ENCODE data around the gene COLEC12.
"Not testable (repeated sequence)": the region's sequence is repeated elsewhere in the genome, so short reads cannot be mapped to it uniquely, and the experiment has no call there.

The COLEC12 gene

DNA sequence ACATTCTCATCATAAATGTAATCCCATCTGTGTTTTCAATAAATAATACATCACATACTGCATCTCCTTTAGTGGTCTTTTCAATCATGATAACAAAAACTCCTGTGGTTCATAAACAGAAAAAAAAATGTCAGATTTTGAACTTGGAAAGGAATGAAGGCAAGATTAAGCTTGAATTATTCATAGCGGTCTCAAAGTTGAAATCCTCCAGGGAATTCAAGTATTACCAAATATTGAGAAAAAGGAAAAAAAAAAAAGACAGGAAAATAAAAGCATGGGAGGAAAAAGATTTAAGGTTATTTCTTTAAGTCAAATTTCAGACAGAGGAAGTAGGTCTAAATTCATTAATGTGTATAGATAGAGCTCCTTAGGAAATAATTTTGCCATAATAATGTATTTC, 92.1 kb downstream of the COLEC12 start:
- DNase-seq (ENCODE audit: low read depth), result no peak

DNA sequence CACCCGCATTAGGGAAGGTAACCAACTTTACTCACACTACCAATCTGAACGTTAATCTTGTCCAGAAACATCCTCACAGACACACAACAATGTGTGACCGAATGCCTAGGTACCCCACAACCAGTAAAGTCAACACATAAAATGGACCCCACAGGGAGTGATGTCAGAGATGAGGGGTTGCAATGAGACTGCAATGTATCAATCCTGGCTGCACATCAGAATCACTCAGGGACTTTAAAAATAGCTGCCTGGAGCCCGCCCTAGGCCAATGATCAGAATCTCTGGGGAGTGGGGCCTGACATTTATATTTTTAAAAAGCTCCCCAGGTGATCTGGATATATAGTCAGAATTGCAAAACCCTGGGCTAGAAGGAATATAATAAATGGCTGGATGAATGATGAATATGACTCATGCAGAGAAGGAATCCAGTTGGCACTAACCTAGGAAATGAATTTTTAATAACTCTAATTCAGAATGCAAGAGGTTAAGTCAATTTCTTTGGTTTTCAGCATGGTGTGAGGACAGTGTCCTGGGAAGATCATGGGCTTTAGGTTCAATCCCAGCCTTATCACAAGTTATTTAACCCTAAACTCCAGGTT, 92.8 kb downstream of the COLEC12 start:
- no peak for DNase-seq (ENCODE audit: low read depth)

- no peak for DNase-seq (ENCODE audit: low read depth)
Measured at GRCh38 chr18:407191-407590, 93.3 kb downstream of the COLEC12 start.

- DNase-seq (ENCODE audit: low read depth), result no peak
Measured at GRCh38 chr18:406677-407076, 93.8 kb downstream of the COLEC12 start.

- not testable (repeated sequence) for DNase-seq (ENCODE audit: low read depth)
Measured at GRCh38 chr18:405006-405405, 95.5 kb downstream of the COLEC12 start.

DNA sequence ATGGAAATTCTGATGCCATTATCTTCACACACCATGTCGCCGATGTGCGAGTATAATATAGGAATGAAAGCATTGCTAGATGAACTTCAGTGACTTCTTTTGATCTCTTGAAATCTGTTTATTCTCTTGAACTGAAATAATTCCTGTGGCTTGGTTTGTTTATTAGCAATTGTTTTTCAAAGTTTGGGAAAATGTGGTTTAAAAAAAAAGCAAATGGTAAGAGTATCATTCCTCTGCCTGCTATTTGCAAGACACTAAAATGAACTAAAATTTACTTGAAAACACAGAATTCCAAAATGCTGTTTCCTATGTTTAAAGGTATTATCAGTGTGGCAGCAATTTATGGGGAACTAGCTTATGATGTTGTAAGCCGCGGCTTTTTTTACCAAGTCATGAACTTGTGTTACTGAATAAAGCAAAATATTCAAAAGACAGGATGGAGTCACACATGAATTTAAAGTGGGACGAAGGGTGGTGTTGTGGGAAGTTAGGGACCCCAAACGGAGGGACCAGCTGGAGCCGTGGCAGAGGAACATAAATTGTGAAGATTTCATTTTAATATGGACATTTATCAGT, 96.4 kb downstream of the COLEC12 start:
- no peak for DNase-seq (ENCODE audit: low read depth)

DNA sequence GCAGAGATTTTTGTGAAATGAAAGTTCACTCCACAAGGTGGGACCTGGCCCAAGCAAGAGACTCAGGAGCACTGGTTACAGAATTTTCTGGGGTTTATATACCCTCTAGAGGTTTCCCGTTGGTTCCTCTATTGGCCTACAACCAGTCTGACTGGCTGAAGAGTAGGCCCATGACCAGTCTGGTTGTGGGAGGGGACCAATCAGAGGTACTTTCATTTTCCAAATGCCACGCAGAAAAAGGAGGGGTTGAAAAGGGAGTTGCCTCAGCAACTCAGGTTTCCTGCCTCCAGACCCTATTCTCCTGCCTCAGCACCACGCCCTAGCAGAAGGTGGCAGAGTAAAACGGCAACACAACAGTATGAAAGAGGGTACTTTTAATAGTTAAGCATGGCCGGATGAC, 98.4 kb downstream of the COLEC12 start:
- no peak for DNase-seq (ENCODE audit: low read depth)

DNA sequence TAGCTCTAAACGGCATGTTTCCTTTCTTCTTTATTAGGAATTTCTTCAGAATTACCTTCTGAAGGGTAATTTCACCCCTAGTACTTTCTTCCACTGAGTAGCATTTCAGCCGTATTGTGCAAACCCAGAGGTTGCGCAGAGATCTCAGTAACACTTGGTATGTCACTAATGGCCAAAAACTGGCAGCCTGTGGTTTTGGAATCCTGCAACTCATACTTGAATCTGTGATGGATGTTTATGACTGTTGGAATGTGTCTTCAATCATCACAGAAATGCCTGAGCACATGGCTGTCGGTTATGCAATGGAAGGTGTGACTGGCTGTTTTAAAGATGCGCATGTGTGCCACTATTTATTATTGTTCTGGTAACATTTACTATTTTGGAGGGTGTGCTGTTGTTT, 100.0 kb downstream of the COLEC12 start:
- DNase-seq (ENCODE audit: low read depth), result peak; percentile 91

DNA sequence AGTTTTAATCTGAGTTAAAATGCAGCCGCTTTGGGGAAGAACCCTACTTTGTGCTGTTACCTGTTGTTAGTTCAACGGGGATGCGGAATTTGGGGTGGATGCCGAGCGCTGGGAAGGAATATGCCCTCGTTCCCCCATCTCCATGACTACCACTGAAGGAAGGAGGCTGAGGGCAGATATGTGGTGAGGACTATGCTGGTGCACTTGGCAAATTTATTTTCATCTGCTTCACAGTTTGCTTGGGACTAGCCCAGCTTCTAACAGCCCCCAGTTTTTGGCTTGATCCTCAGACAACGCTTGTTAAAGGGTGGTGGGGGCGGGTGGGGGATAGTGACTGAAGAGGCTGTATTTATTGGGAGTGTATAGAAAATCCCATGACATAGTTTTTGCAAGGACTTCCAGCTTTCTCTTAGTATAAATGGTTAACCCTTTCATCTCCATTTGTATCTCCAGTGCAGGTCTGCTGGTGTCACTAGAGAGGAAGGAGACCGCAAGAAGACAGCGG, 100.8 kb downstream of the COLEC12 start:
- no peak for DNase-seq (ENCODE audit: low read depth)

GRCh38 chr18:398935-399630, 101.4 kb downstream of the COLEC12 start:
- no peak for DNase-seq (ENCODE audit: low read depth)

- DNase-seq (ENCODE audit: low read depth), result no peak
Measured at GRCh38 chr18:396556-396955, 103.9 kb downstream of the COLEC12 start.

- no peak for DNase-seq (ENCODE audit: low read depth)
Measured at GRCh38 chr18:396251-396555, 104.3 kb downstream of the COLEC12 start.

DNA sequence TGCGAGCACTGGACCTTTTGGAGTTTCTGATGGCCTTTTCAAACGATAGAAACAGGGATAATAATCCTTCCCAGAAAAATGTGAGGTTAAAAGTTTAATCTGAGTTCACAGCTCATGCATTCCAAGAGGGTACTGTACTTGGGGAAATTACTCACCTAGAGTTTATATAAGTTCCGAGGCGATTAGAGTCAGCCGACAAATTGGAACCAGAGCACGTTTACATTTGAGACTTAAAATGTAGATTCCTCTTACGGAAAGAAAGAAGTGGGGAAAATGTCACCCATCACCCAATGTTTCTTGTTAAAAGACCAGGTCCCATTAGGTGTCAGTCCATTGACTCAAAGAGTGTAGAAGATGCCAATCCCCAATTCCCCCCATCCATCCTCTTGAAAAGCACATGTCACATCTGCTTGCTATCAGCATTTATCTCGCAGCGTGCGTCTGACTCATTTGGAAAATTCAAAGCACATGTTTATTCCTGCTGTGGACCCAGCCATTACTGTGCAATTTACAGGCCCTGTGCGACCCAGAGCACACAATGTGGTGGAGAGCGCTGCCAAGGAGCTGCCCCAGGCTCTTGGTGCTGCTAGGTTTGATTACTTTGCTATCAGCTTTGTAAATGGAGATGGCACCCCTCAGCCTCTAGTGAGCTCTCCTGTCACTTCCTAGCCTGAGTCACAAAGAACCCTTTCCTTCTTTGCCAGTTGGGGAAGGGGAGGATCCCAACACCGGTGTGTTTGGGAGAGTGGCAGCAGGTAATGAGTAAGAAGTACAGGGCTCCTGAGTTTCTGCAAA, 104.8 kb downstream of the COLEC12 start:
- DNase-seq (ENCODE audit: low read depth), result peak; percentile 94

- peak; percentile 79 for DNase-seq (ENCODE audit: low read depth)
Measured at GRCh38 chr18:394987-395362, 105.5 kb downstream of the COLEC12 start.

DNA sequence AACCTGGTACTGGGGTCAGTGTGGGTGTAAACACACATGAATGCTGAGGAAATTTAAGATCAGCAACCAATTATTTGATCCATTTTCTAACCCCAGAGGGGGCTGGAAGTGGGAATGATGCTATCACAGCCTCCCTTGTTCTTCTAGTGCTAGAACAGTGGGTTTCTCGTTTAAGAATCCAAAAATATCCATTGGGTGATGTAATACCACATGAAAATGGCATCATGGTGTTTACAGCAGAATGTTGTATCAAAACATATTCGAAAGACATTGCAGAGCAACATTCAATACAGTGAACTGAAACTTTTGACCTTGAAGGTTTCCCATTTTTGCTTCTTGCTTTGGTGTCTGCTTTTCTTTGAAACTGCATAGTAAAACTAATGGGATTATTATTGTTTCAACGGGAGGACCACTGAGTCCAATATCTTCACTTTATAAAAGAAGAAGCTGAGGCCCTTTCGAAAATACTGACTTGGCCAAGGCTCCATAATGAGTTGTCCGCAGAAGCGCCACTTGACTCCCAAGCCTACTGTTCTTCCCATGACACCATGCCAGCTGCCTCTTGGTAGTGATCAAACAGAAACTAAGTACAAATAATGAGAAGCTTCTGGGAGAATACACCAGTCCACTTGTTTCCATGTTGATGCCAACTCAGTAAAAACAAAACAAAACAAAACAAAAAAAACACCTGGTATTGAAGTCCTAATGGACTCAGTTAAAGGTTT, 106.1 kb downstream of the COLEC12 start:
- DNase-seq (ENCODE audit: low read depth), result no peak

DNA sequence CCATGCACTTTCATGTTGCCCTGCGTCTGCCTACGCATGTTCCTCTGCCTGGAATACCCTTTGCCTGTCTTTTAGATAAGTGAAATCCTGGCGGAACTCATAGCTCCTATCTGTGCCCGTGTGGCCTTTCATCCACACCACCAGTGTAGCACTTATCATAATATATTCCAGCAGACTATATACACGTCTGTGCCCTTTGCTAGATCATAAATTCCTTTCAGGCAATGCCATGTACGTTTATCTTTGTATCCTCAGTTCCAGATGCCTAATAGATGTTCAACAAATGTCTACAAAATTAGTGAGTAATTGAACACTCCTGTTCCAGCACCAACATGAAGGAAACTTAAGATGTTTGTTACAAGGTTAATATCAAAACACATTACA, 106.9 kb downstream of the COLEC12 start:
- DNase-seq (ENCODE audit: low read depth), result no peak

DNA sequence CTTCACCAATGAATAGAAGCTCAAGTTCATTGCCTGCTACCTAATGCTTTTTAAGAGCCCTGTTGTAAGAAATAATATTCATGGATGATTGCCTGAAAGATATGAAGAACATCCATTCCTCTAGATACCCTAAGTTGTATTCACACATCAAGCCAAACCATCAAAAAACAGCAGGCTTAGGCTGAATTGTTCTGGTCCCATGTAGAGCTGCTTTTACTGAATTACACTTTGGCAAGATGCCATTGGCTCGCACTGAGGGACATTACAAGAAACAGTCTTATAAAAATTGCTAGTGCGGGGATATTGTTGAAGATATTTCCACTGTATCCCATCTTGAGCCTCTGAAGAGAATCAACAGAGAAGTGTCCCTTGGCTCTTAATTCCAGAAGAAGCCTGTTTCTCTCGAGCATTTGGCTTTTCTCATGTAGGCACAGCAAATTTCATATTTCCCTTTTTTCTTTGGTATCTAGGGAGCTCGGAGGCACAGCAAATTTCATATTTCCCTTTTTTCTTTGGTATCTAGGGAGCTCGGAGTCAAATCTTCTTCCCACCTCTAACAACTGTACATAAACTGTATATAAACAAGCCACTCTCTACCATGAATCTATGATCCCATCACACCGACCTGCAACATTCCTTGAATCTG, 107.5 kb downstream of the COLEC12 start:
- DNase-seq (ENCODE audit: low read depth), result no peak

- no peak for DNase-seq (ENCODE audit: low read depth)
Measured at GRCh38 chr18:390741-391478, 109.6 kb downstream of the COLEC12 start.

DNA sequence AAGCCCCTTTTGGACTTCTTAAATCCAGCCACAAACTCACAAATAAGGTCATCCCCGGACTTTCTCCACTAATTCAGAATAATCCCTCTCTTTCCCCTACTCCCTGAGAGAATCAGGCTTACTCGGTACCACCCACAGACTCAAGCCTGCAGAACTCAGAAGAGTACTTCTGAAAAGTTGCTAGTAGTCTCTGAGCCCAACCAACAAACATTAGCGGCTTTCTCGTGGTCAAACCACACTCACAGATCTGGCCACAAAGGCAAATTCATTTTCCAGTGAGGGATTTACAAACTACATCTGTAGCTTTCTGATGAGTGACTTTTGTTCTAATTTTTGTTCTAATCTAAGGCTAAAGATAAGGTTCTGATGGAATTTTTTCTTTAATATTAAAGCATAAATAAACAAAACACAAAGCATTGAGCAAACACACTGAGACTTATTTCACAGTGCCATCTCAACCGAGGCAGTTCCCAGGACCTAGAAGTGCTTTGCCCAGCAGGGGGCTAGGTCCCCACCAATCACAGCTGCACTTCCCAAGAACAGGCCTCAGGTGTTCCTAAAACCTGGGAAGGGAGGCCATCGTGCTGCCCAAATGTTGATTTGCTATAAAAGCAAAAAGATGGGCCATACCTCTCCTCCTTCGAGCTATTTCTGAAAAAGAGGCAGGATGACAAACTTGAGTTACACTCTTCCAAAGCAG, 110.7 kb downstream of the COLEC12 start:
- DNase-seq (ENCODE audit: low read depth), result no peak

DNA sequence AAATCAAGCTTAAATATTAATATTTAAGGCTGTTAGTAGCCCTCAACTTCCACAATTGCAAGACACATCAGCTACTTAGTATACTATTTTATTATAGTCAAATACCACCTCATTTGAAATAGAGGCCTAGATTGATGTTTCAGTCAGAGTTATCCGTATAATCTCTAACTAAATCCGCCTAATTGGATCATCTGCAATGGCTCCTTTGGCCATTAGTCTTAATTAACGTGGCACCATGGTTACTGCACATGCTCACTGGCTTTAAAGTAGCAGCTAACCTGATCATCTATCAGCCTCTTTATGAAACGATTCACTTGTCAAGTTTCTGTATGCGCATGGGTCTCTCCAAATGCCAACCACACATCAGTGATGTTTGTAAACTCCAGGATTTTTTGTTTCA, 112.3 kb downstream of the COLEC12 start:
- DNase-seq (ENCODE audit: low read depth), result no peak

Measured in HS-5 (cell line).